Measurements from ENCODE around the gene SRSF10.

GRCh38 chr1:23924601-23925000 lies 55.5 kb downstream of the SRSF10 start:
- TF ChIP-seq CTCF (IDR thresholded peaks at IDR 0.05 in 4 of 5, conservative IDR thresholded peaks at IDR 0.05 in 1 of 5) (no peak), POLR2A (IDR thresholded peaks at IDR 0.05) (no peak)

All from gastrocnemius medialis (tissue), 4 donors.